HEK293 (cell line): ENCODE data around the gene TRMT10C.
A peak's percentile ranks its signal among the peaks of the same experiment; 100 is the strongest.

Experiments
- GLIS1 ChIP-seq: fragments of 450-650 bp; formaldehyde crosslinking; IDR thresholded peaks from 2 replicates; pipeline ENCODE4 v1.5.1; 2016; ENCODE audit warnings: missing biosample characterization, missing genetic modification characterization
- SP2 ChIP-seq: fragments of 450-650 bp; formaldehyde crosslinking; IDR thresholded peaks from 2 replicates; pipeline ENCODE4 v1.5.1; 2016; ENCODE audit warnings: missing biosample characterization, missing genetic modification characterization
- SP7 ChIP-seq: fragments of 450-650 bp; formaldehyde crosslinking; IDR thresholded peaks from 2 replicates; pipeline ENCODE4 v1.5.1; 2016; ENCODE audit warnings: missing biosample characterization, missing genetic modification characterization
- WT1 ChIP-seq: fragments of 450-650 bp; formaldehyde crosslinking; IDR thresholded peaks from 2 replicates; pipeline ENCODE4 v1.5.1; 2016; ENCODE audit warnings: missing biosample characterization, missing genetic modification characterization
- ZBTB21 ChIP-seq: fragments of 450-650 bp; formaldehyde crosslinking; IDR thresholded peaks from 2 replicates; pipeline ENCODE4 v1.5.1; 2017; ENCODE audit warnings: missing biosample characterization, missing genetic modification characterization
- ZBTB8A ChIP-seq: fragments of 450-650 bp; formaldehyde crosslinking; IDR thresholded peaks from 2 replicates; pipeline ENCODE4 v1.5.1; 2016; ENCODE audit warnings: missing biosample characterization, missing genetic modification characterization
- ZNF366 ChIP-seq: fragments of 450-650 bp; formaldehyde crosslinking; conservative IDR thresholded peaks from 2 replicates; pipeline ENCODE4 v1.5.1; 2016; ENCODE audit warnings: missing biosample characterization, missing genetic modification characterization
- ZNF707 ChIP-seq: fragments of 450-650 bp; formaldehyde crosslinking; IDR thresholded peaks from 2 replicates; pipeline ENCODE4 v1.5.1; 2016; ENCODE audit warnings: missing biosample characterization, missing genetic modification characterization
- TF ChIP-seq, protein P1 (sequence below): fragments of 450-650 bp; formaldehyde crosslinking; IDR thresholded peaks from 2 replicates; pipeline ENCODE4 v1.5.1; 2016; ENCODE audit warnings: missing biosample characterization, missing genetic modification characterization
- TF ChIP-seq, protein P2 (sequence below): fragments of 450-650 bp; formaldehyde crosslinking; IDR thresholded peaks from 2 replicates; pipeline ENCODE4 v1.5.1; 2016; ENCODE audit warnings: missing biosample characterization, missing genetic modification characterization
- TF ChIP-seq, protein P3 (sequence below): fragments of 450-650 bp; formaldehyde crosslinking; IDR thresholded peaks from 2 replicates; pipeline ENCODE4 v1.5.1; 2016; ENCODE audit warnings: missing biosample characterization, missing genetic modification characterization
- TF ChIP-seq, protein P4 (sequence below): fragments of 450-650 bp; formaldehyde crosslinking; IDR thresholded peaks from 2 replicates; pipeline ENCODE4 v1.5.1; 2016; ENCODE audit warnings: missing biosample characterization, missing genetic modification characterization
- TF ChIP-seq, protein P5 (sequence below): fragments of 450-650 bp; formaldehyde crosslinking; conservative IDR thresholded peaks from 2 replicates; pipeline ENCODE4 v1.5.1; 2016; ENCODE audit warnings: low read depth, missing biosample characterization, missing genetic modification characterization
- TF ChIP-seq, protein P6 (sequence below): fragments of 450-650 bp; formaldehyde crosslinking; IDR thresholded peaks from 2 replicates; pipeline ENCODE4 v1.5.1; 2016; ENCODE audit warnings: missing biosample characterization, missing genetic modification characterization
- TF ChIP-seq, protein P7 (sequence below): fragments of 450-650 bp; formaldehyde crosslinking; IDR thresholded peaks from 2 replicates; pipeline ENCODE4 v1.5.1; 2016; ENCODE audit warnings: missing biosample characterization, missing genetic modification characterization

TRMT10C gene

DNA sequence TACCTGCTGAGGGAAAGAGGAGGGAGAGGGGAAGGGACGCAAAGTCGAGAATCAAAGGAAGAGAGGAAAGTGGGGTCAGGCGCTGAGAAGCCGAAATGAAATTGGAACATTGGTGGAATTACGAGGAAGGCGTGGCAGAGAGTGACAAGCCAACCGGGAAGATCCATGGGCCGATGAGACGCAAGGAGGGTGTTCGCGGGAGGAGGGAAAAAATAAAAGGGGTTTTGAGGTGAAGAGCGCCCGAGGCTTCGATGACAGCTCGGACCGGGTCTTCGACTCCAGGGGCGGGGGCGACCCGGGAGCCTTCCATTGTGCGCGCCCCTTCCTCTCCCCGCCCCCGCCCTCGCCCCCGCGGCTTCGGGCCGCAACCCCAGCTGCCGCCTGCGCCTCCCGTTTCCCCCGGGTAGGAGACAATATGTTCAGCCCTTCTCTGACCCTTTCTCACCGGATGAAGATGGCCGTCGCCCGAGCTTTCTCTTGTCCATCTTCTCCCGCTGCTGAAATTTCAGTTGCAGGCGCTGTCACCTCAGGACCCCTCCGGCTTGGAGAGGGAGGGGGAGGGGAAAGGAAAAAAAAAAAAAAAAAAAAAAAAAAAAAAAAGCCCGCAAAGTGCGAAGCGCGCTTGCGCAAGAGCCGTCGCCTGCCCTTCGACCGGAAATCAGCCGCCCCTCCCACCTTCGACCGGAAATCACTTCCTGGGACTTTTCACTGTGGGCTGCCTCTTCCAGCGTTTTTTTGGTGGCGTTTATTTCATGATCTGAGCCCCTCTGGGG, 48.8 kb upstream of the TRMT10C start, which contains the start of gene SENP7 (continued):
- TF ChIP-seq, protein P1, sequence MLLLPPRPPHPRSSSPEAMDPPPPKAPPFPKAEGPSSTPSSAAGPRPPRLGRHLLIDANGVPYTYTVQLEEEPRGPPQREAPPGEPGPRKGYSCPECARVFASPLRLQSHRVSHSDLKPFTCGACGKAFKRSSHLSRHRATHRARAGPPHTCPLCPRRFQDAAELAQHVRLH (tag by site-specific recombination), result peak; percentile 89
- TF ChIP-seq GLIS1 (tag by site-specific recombination) (peak; percentile 37; the same call in 1 of the 2 replicates), SP7 (tag by site-specific recombination) (peak; percentile 40; the same call in 1 of the 2 replicates), ZBTB8A (0 out of 2 replicates have a peak, but pooled peaks have one; percentile 28), ZNF366 (tag by site-specific recombination) (peak; percentile 76), ZBTB21 (tag by site-specific recombination) (no peak), ZNF707 (tag by site-specific recombination) (no peak), WT1 (0 out of 2 replicates have a peak, but pooled peaks have one; percentile 42), SP2 (tag by site-specific recombination) (peak; percentile 90)
- TF ChIP-seq, protein P2, sequence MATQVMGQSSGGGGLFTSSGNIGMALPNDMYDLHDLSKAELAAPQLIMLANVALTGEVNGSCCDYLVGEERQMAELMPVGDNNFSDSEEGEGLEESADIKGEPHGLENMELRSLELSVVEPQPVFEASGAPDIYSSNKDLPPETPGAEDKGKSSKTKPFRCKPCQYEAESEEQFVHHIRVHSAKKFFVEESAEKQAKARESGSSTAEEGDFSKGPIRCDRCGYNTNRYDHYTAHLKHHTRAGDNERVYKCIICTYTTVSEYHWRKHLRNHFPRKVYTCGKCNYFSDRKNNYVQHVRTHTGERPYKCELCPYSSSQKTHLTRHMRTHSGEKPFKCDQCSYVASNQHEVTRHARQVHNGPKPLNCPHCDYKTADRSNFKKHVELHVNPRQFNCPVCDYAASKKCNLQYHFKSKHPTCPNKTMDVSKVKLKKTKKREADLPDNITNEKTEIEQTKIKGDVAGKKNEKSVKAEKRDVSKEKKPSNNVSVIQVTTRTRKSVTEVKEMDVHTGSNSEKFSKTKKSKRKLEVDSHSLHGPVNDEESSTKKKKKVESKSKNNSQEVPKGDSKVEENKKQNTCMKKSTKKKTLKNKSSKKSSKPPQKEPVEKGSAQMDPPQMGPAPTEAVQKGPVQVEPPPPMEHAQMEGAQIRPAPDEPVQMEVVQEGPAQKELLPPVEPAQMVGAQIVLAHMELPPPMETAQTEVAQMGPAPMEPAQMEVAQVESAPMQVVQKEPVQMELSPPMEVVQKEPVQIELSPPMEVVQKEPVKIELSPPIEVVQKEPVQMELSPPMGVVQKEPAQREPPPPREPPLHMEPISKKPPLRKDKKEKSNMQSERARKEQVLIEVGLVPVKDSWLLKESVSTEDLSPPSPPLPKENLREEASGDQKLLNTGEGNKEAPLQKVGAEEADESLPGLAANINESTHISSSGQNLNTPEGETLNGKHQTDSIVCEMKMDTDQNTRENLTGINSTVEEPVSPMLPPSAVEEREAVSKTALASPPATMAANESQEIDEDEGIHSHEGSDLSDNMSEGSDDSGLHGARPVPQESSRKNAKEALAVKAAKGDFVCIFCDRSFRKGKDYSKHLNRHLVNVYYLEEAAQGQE, result peak; percentile 51; the same call in 1 of the 2 replicates
- TF ChIP-seq, protein P3, sequence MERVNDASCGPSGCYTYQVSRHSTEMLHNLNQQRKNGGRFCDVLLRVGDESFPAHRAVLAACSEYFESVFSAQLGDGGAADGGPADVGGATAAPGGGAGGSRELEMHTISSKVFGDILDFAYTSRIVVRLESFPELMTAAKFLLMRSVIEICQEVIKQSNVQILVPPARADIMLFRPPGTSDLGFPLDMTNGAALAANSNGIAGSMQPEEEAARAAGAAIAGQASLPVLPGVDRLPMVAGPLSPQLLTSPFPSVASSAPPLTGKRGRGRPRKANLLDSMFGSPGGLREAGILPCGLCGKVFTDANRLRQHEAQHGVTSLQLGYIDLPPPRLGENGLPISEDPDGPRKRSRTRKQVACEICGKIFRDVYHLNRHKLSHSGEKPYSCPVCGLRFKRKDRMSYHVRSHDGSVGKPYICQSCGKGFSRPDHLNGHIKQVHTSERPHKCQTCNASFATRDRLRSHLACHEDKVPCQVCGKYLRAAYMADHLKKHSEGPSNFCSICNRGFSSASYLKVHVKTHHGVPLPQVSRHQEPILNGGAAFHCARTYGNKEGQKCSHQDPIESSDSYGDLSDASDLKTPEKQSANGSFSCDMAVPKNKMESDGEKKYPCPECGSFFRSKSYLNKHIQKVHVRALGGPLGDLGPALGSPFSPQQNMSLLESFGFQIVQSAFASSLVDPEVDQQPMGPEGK (tag by site-specific recombination), result peak; percentile 85
- TF ChIP-seq, protein P4, sequence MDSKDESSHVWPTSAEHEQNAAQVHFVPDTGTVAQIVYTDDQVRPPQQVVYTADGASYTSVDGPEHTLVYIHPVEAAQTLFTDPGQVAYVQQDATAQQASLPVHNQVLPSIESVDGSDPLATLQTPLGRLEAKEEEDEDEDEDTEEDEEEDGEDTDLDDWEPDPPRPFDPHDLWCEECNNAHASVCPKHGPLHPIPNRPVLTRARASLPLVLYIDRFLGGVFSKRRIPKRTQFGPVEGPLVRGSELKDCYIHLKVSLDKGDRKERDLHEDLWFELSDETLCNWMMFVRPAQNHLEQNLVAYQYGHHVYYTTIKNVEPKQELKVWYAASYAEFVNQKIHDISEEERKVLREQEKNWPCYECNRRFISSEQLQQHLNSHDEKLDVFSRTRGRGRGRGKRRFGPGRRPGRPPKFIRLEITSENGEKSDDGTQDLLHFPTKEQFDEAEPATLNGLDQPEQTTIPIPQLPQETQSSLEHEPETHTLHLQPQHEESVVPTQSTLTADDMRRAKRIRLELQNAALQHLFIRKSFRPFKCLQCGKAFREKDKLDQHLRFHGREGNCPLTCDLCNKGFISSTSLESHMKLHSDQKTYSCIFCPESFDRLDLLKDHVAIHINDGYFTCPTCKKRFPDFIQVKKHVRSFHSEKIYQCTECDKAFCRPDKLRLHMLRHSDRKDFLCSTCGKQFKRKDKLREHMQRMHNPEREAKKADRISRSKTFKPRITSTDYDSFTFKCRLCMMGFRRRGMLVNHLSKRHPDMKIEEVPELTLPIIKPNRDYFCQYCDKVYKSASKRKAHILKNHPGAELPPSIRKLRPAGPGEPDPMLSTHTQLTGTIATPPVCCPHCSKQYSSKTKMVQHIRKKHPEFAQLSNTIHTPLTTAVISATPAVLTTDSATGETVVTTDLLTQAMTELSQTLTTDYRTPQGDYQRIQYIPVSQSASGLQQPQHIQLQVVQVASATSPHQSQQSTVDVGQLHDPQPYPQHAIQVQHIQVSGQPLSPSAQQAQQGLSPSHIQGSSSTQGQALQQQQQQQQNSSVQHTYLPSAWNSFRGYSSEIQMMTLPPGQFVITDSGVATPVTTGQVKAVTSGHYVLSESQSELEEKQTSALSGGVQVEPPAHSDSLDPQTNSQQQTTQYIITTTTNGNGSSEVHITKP (tag by site-specific recombination), result peak; percentile 96
- TF ChIP-seq, protein P5, sequence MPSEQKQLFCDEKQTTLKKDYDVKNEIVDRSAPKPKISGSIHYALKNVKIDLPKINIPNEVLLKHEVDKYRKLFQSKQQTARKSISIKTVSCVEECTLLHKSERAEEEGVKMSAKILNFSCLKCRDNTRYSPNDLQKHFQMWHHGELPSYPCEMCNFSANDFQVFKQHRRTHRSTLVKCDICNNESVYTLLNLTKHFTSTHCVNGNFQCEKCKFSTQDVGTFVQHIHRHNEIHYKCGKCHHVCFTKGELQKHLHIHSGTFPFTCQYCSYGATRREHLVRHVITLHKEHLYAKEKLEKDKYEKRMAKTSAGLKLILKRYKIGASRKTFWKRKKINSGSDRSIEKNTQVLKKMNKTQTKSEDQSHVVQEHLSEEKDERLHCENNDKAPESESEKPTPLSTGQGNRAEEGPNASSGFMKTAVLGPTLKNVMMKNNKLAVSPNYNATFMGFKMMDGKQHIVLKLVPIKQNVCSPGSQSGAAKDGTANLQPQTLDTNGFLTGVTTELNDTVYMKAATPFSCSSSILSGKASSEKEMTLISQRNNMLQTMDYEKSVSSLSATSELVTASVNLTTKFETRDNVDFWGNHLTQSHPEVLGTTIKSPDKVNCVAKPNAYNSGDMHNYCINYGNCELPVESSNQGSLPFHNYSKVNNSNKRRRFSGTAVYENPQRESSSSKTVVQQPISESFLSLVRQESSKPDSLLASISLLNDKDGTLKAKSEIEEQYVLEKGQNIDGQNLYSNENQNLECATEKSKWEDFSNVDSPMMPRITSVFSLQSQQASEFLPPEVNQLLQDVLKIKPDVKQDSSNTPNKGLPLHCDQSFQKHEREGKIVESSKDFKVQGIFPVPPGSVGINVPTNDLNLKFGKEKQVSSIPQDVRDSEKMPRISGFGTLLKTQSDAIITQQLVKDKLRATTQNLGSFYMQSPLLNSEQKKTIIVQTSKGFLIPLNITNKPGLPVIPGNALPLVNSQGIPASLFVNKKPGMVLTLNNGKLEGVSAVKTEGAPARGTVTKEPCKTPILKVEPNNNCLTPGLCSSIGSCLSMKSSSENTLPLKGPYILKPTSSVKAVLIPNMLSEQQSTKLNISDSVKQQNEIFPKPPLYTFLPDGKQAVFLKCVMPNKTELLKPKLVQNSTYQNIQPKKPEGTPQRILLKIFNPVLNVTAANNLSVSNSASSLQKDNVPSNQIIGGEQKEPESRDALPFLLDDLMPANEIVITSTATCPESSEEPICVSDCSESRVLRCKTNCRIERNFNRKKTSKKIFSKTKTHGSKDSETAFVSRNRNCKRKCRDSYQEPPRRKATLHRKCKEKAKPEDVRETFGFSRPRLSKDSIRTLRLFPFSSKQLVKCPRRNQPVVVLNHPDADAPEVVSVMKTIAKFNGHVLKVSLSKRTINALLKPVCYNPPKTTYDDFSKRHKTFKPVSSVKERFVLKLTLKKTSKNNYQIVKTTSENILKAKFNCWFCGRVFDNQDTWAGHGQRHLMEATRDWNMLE, result peak; percentile 95
- TF ChIP-seq, protein P6, sequence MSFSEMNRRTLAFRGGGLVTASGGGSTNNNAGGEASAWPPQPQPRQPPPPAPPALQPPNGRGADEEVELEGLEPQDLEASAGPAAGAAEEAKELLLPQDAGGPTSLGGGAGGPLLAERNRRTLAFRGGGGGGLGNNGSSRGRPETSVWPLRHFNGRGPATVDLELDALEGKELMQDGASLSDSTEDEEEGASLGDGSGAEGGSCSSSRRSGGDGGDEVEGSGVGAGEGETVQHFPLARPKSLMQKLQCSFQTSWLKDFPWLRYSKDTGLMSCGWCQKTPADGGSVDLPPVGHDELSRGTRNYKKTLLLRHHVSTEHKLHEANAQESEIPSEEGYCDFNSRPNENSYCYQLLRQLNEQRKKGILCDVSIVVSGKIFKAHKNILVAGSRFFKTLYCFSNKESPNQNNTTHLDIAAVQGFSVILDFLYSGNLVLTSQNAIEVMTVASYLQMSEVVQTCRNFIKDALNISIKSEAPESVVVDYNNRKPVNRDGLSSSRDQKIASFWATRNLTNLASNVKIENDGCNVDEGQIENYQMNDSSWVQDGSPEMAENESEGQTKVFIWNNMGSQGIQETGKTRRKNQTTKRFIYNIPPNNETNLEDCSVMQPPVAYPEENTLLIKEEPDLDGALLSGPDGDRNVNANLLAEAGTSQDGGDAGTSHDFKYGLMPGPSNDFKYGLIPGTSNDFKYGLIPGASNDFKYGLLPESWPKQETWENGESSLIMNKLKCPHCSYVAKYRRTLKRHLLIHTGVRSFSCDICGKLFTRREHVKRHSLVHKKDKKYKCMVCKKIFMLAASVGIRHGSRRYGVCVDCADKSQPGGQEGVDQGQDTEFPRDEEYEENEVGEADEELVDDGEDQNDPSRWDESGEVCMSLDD, result peak; percentile 53; the same call in 1 of the 2 replicates
- TF ChIP-seq, protein P7, sequence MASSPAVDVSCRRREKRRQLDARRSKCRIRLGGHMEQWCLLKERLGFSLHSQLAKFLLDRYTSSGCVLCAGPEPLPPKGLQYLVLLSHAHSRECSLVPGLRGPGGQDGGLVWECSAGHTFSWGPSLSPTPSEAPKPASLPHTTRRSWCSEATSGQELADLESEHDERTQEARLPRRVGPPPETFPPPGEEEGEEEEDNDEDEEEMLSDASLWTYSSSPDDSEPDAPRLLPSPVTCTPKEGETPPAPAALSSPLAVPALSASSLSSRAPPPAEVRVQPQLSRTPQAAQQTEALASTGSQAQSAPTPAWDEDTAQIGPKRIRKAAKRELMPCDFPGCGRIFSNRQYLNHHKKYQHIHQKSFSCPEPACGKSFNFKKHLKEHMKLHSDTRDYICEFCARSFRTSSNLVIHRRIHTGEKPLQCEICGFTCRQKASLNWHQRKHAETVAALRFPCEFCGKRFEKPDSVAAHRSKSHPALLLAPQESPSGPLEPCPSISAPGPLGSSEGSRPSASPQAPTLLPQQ, result peak; percentile 43; the same call in 1 of the 2 replicates
